Measurements from ENCODE around the gene LRWD1. TPM values are rescaled to one million over a fixed set of nuclear protein-coding genes. Genes with fewer than 3 reads are reported as not detected.

The LRWD1 gene
- total and polyA plus RNA-seq, 2 of the 4 experiments (the other 2 are of a cell fraction), result 20.3 to 27.2 TPM

DNA sequence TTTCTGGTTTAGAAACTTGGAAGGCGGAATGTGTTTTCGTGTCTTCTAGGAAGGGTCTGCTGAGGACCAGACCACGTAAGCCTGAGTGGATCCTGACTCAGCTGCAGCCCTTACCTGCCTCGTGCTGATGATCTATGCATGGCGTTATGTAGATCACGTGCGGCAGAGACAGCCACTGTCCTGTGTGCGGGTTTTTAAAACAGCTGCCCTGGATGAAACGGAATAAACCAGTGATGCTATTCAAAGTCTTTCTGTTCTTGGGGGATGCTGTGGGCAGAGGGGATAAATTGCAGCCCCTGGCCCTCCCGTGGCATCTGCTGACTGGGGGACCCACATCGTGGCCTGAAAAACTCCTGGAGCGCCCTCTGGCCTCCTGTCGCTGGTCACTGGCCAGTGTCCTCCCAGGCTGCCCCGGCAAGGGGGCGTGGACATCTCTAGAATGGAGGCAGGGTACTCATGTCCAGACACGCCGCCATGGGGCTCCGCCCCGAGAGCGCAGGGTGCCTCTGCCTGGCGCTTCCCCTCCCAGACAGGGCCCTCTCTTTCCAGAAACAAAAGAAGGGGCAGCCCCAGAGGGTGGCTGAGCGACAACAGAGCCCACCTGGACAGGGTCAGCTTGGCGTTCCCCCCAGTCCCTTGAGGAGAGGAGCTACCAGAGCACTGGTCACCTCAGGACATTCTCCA, 13.3 kb upstream of the LRWD1 start:
- DNase-seq, result no peak
- H3K9ac ChIP-seq (ENCODE audit: low read depth, low read length), result no peak overlapping the region
- peaks cover 18% of the 10 kb centered on the region for H3K36me3 ChIP-seq (ENCODE audit: control insufficient read depth, insufficient read depth, low read length)
- H2BK15ac ChIP-seq (ENCODE audit: low read depth, low read length), result no peak overlapping the region
- no peak overlapping the region for H3K27ac ChIP-seq (ENCODE audit: insufficient read depth, low read length)
- no peak overlapping the region for H3K23ac ChIP-seq (ENCODE audit: low read depth, low read length)
- H2AK9ac ChIP-seq (replicated peaks; ENCODE audit: low read depth, low read length, poor library complexity), result peak overlapping the region; percentile 50
- no peak overlapping the region for H3K18ac ChIP-seq (ENCODE audit: low read depth, low read length)
- peak; percentile 35; the same call in 1 of the 2 replicates for ATAC-seq (ENCODE audit: low read depth)
- no peak overlapping the region for H4K91ac ChIP-seq (ENCODE audit: insufficient read depth, low read depth, low read length)
- no peak overlapping the region for H3K14ac ChIP-seq (replicated peaks; ENCODE audit: low read depth, low read length)
- H3K27me3 ChIP-seq (ENCODE audit: control insufficient read depth, insufficient read depth, low read length), result no peaks in the 10 kb centered on the region
- no peak overlapping the region for H2AK5ac ChIP-seq (ENCODE audit: low read depth, low read length)
- dilution Hi-C loops (cut with HindIII; ENCODE audit: low sequenced_read_pairs, unreplicated experiment) (no loop called here), in situ Hi-C loops (cut with MboI; ENCODE audit: low sequenced_read_pairs) (no loop called here), intact Hi-C loops (cut with micrococcal nuclease) (no loop called here)
- H3K56ac ChIP-seq (ENCODE audit: extremely low read depth, insufficient read depth, low read length), result no peak overlapping the region
- no peak overlapping the region for H3K4ac ChIP-seq (ENCODE audit: low read depth, low read length)
- no peaks in the 10 kb centered on the region; the same call in 1 of the 2 replicates for H3K9me1 ChIP-seq (ENCODE audit: insufficient read depth, low read length)
- ChIA-PET POLR2A (ENCODE audit: unreplicated experiment) (no interaction called here), CTCF (interaction anchor here (0.7 kb wide), 1 partner anchor 16 kb away, joined by 7 read pairs; no protein-coding TSS in a partner anchor)
- no peak overlapping the region for H3K4me2 ChIP-seq (ENCODE audit: low read depth, low read length)
- 62% methylated on average over 15 of the region's 23 CpGs; no CpG with 5 or more reads in 1 of the 2 experiments for WGBS, 2 experiments (ENCODE audit: extremely low coverage in 2 of 2, insufficient read length in 1 of 2)
- H4K8ac ChIP-seq (ENCODE audit: low read depth in 2 of 2, low read length in 2 of 2), result peak overlapping the region in 1 of 2 experiments; percentile 25; a peak in 1 of 4 replicates
- peaks cover 12% of the 10 kb centered on the region; the same call in 1 of the 2 replicates for H4K20me1 ChIP-seq (ENCODE audit: insufficient read depth, low read length)
- H2BK20ac ChIP-seq (ENCODE audit: low read depth, low read length), result no peak overlapping the region
- H4K5ac ChIP-seq (ENCODE audit: low read depth, low read length), result no peak overlapping the region
- no peaks in the 10 kb centered on the region for H3K9me3 ChIP-seq (ENCODE audit: control insufficient read depth, insufficient read depth, low read length)
- H2AFZ ChIP-seq (replicated peaks; ENCODE audit: low read length, poor library complexity), result peak overlapping the region; percentile 51
- H3K4me3 ChIP-seq (ENCODE audit: insufficient read depth, low read depth, low read length), result no peak overlapping the region
- no TSS peak for BruUV-seq (replicated peaks)
- no peak overlapping the region for H2BK120ac ChIP-seq (ENCODE audit: low read depth, low read length)
- H3K79me1 ChIP-seq (ENCODE audit: low read depth in 1 of 2, low read length in 2 of 2), result peaks cover 0 to 20% of the 10 kb centered on the region in 2 experiments; a peak in 1 of 4 replicates
- peaks cover 5% of the 10 kb centered on the region for H3K4me1 ChIP-seq (ENCODE audit: control insufficient read depth, insufficient read depth, low read length)
- H2BK5ac ChIP-seq (ENCODE audit: low read depth, low read length, poor library complexity, severe bottlenecking), result peak overlapping the region; percentile 18
- TF ChIP-seq CHD1 (IDR thresholded peaks at IDR 0.05; ENCODE audit: low read depth, low read length) (no peak), RAD21 (IDR thresholded peaks at IDR 0.05; ENCODE audit: low read length) (no peak), RFX5 (IDR thresholded peaks at IDR 0.05; ENCODE audit: low read depth, low read length) (no peak), SMC3 (IDR thresholded peaks at IDR 0.05; ENCODE audit: low read depth, low read length) (no peak), POLR2A (IDR thresholded peaks at IDR 0.05; ENCODE audit: low read depth, low read length) (no peak), MAZ (IDR thresholded peaks at IDR 0.05; ENCODE audit: borderline replicate concordance, low read depth, low read length) (no peak), FOS (IDR thresholded peaks at IDR 0.05; ENCODE audit: low read depth, low read length) (no peak), MXI1 (IDR thresholded peaks at IDR 0.05; ENCODE audit: borderline replicate concordance, low read depth, low read length) (no peak), NFE2L2 (IDR thresholded peaks at IDR 0.05; ENCODE audit: low read depth, low read length) (no peak), MAFK (IDR thresholded peaks at IDR 0.05; ENCODE audit: low read depth, low read length) (no peak), RCOR1 (IDR thresholded peaks at IDR 0.05; ENCODE audit: insufficient replicate concordance, low read length) (no peak), CEBPB (IDR thresholded peaks at IDR 0.05; ENCODE audit: low read depth, low read length) (no peak), USF2 (IDR thresholded peaks at IDR 0.05; ENCODE audit: low read depth, low read length) (no peak)
- TF ChIP-seq, protein P1, sequence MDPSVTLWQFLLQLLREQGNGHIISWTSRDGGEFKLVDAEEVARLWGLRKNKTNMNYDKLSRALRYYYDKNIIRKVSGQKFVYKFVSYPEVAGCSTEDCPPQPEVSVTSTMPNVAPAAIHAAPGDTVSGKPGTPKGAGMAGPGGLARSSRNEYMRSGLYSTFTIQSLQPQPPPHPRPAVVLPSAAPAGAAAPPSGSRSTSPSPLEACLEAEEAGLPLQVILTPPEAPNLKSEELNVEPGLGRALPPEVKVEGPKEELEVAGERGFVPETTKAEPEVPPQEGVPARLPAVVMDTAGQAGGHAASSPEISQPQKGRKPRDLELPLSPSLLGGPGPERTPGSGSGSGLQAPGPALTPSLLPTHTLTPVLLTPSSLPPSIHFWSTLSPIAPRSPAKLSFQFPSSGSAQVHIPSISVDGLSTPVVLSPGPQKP (IDR thresholded peaks at IDR 0.05; ENCODE audit: borderline replicate concordance, low read depth, low read length), result no peak
- TF ChIP-seq, protein P2, sequence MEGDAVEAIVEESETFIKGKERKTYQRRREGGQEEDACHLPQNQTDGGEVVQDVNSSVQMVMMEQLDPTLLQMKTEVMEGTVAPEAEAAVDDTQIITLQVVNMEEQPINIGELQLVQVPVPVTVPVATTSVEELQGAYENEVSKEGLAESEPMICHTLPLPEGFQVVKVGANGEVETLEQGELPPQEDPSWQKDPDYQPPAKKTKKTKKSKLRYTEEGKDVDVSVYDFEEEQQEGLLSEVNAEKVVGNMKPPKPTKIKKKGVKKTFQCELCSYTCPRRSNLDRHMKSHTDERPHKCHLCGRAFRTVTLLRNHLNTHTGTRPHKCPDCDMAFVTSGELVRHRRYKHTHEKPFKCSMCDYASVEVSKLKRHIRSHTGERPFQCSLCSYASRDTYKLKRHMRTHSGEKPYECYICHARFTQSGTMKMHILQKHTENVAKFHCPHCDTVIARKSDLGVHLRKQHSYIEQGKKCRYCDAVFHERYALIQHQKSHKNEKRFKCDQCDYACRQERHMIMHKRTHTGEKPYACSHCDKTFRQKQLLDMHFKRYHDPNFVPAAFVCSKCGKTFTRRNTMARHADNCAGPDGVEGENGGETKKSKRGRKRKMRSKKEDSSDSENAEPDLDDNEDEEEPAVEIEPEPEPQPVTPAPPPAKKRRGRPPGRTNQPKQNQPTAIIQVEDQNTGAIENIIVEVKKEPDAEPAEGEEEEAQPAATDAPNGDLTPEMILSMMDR (conservative IDR thresholded peaks at IDR 0.05; ENCODE audit: low read depth, low read length), result no peak

Measured in IMR-90 (cell line).